Uterus (tissue), 4 donors: Measurements from ENCODE around the gene GDF9. TPM values are rescaled to one million over a fixed set of nuclear protein-coding genes. Genes with fewer than 3 reads are reported as not detected.

Experiments used
- DNase-seq, 2 donors: peaks; one replicate each; pipeline ENCODE4 v3.0.0-alpha.2; 2019 to 2020
- H3K27ac ChIP-seq, 2 donors: fragments of 200-600 bp; sonication (generic); 1 replicate in 1 of 2; 2 replicates in 1 of 2; pipeline ENCODE4 v1.5.1; 2016 to 2018
- H3K27me3 ChIP-seq, 2 donors: fragments of 200-600 bp; sonication (generic); one replicate each; pipeline ENCODE4 v1.5.1; 2018 to 2019; ENCODE audit warnings: control low read depth in 1 of 2
- H3K36me3 ChIP-seq, 2 donors: fragments of 200-600 bp; sonication (generic); one replicate each; pipeline ENCODE4 v1.5.1; 2019; ENCODE audit warnings: control low read depth in 1 of 2
- H3K4me1 ChIP-seq, 2 donors: fragments of 200-600 bp; sonication (generic); one replicate each; pipeline ENCODE4 v1.5.1; 2018 to 2019; ENCODE audit warnings: control low read depth in 1 of 2
- H3K4me3 ChIP-seq, 2 donors: fragments of 200-600 bp; sonication (generic); 1 replicate in 1 of 2; 2 replicates in 1 of 2; pipeline ENCODE4 v1.5.1; 2018 to 2019; ENCODE audit warnings: mild to moderate bottlenecking in 1 of 2
- H3K9me3 ChIP-seq, 2 donors: fragments of 200-600 bp; sonication (generic); one replicate each; pipeline ENCODE4 v1.5.1; 2019; ENCODE audit warnings: control low read depth in 1 of 2
- CTCF ChIP-seq, 4 experiments: fragments of 200-600 bp in 2 of 4; fragments of 450-650 bp in 2 of 4; sonication (generic) in 2 of 4; IDR thresholded peaks; one replicate each; pipeline ENCODE4 v1.5.1; 2016 to 2019; ENCODE audit warnings: antibody characterized with exemption in 4 of 4, mild to moderate bottlenecking in 2 of 4, moderate library complexity in 1 of 4
- POLR2A ChIP-seq, 2 donors: fragments of 450-650 bp; IDR thresholded peaks; one replicate each; pipeline ENCODE4 v1.6.1; 2016; ENCODE audit warnings: antibody characterized with exemption in 2 of 2, mild to moderate bottlenecking in 1 of 2, moderate library complexity in 1 of 2
- intact Hi-C: fragments of 100-400 bp; cut with DNase I; formaldehyde crosslinking; loops from one replicate; pipeline ENCODE4 v1.15.1; 2023; ENCODE audit warnings: low total_unique reads
- total RNA-seq, 4 donors: library from RNA; depleted of rRNA in 3 of 4; stranded (reverse); fragments of >200 nt in 3 of 4; gene quantifications; one replicate each; pipeline versions ENCODE4 v1.1.0 to v1.2.4, GENCODE V29; 2014 to 2023
- donor health status: DM: yes; HTN: yes; CAD: no.

Gene GDF9
- total RNA-seq, 4 donors from 2014 or later, result 0.18 to 1.8 (median 0.62) TPM; not detected in 1

- Histone ChIP-seq H3K27me3 (no peaks in the 10 kb centered on the region), H3K27ac (peak overlapping the region; percentile 75 to 97), H3K36me3 (no peaks in the 10 kb centered on the region), H3K4me3 (no peak overlapping the region), H3K9me3 (no peaks in the 10 kb centered on the region), H3K4me1 (no peaks in the 10 kb centered on the region)
- peak in 1 of 2 donors; percentile 40 for TF ChIP-seq POLR2A (IDR thresholded peaks at IDR 0.05)
- no peak for TF ChIP-seq CTCF (IDR thresholded peaks at IDR 0.05)
- intact Hi-C loops, result no loop called here
- no peak for DNase-seq
Measured at GRCh38 chr5:132839426-132840301, 26.6 kb downstream of the GDF9 start.

GRCh38 chr5:132838516-132839282 lies 27.6 kb downstream of the GDF9 start:
- Histone ChIP-seq H3K36me3 (no peaks in the 10 kb centered on the region), H3K9me3 (no peaks in the 10 kb centered on the region), H3K4me1 (no peaks in the 10 kb centered on the region), H3K4me3 (no peak overlapping the region), H3K27me3 (no peaks in the 10 kb centered on the region), H3K27ac (peak overlapping the region; percentile 75 to 97)
- TF ChIP-seq POLR2A (IDR thresholded peaks at IDR 0.05), result no peak
- no peak for TF ChIP-seq CTCF (IDR thresholded peaks at IDR 0.05)
- intact Hi-C loops, result no loop called here
- no peak for DNase-seq

GRCh38 chr5:132837868-132838267 lies 28.4 kb downstream of the GDF9 start:
- TF ChIP-seq CTCF (IDR thresholded peaks at IDR 0.05) (no peak), POLR2A (IDR thresholded peaks at IDR 0.05) (no peak)
- Histone ChIP-seq H3K9me3 (no peaks in the 10 kb centered on the region), H3K27me3 (no peaks in the 10 kb centered on the region), H3K27ac (peak overlapping the region in 1 of 2 donors; percentile 97), H3K4me3 (no peak overlapping the region), H3K4me1 (no peaks in the 10 kb centered on the region), H3K36me3 (no peaks in the 10 kb centered on the region)
- intact Hi-C loops, result no loop called here
- DNase-seq, result no peak

GRCh38 chr5:132836852-132837251 lies 29.4 kb downstream of the GDF9 start:
- no peaks in the 10 kb centered on the region for H3K27me3 ChIP-seq
- no peak overlapping the region for H3K27ac ChIP-seq
- H3K9me3 ChIP-seq, result no peaks in the 10 kb centered on the region
- H3K4me3 ChIP-seq, result no peak overlapping the region
- intact Hi-C loops, result no loop called here
- no peaks in the 10 kb centered on the region for H3K36me3 ChIP-seq
- no peak for DNase-seq
- TF ChIP-seq CTCF (IDR thresholded peaks at IDR 0.05), result no peak
- no peak for TF ChIP-seq POLR2A (IDR thresholded peaks at IDR 0.05)
- no peaks in the 10 kb centered on the region for H3K4me1 ChIP-seq

GRCh38 chr5:132834057-132834456 lies 32.2 kb downstream of the GDF9 start:
- intact Hi-C loops, result no loop called here
- no peak overlapping the region for H3K4me3 ChIP-seq
- no peak overlapping the region for H3K27ac ChIP-seq
- H3K9me3 ChIP-seq, result no peaks in the 10 kb centered on the region
- DNase-seq, result no peak
- TF ChIP-seq POLR2A (IDR thresholded peaks at IDR 0.05), result no peak
- no peak for TF ChIP-seq CTCF (IDR thresholded peaks at IDR 0.05)
- no peaks in the 10 kb centered on the region for H3K36me3 ChIP-seq
- H3K27me3 ChIP-seq, result no peaks in the 10 kb centered on the region
- H3K4me1 ChIP-seq, result no peaks in the 10 kb centered on the region
